Uterus (tissue), 2 donors: ENCODE measurements around the gene RABL2B.

ENCODE experiments used
- POLR2A ChIP-seq, 2 donors: fragments of 450-650 bp; IDR thresholded peaks; one replicate each; pipeline ENCODE4 v1.6.1; 2016; ENCODE audit warnings: antibody characterized with exemption in 2 of 2, mild to moderate bottlenecking in 1 of 2, moderate library complexity in 1 of 2
- TF ChIP-seq, protein P1 (sequence below), 4 experiments: fragments of 200-600 bp in 2 of 4; fragments of 450-650 bp in 2 of 4; sonication (generic) in 2 of 4; IDR thresholded peaks; one replicate each; pipeline ENCODE4 v1.5.1; 2016 to 2019; ENCODE audit warnings: antibody characterized with exemption in 4 of 4, mild to moderate bottlenecking in 2 of 4, moderate library complexity in 1 of 4

DNA sequence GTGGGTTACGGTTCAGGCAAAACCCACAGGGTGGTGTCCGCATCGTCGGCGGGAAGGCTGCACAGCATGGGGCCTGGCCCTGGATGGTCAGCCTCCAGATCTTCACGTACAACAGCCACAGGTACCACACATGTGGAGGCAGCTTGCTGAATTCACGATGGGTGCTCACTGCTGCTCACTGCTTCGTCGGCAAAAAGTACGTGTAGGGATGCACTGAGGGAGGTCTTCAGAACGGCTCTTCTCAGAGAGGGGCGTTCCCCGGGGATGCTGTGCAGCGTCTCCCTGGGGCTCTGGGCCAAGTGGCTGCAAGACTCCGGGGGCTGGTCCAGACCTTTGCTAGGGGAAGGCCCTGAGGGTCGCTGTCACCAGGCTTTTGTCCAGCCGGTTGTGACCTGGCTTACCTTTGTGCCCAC is 44.2 kb downstream of the RABL2B start:
- TF ChIP-seq, protein P1, sequence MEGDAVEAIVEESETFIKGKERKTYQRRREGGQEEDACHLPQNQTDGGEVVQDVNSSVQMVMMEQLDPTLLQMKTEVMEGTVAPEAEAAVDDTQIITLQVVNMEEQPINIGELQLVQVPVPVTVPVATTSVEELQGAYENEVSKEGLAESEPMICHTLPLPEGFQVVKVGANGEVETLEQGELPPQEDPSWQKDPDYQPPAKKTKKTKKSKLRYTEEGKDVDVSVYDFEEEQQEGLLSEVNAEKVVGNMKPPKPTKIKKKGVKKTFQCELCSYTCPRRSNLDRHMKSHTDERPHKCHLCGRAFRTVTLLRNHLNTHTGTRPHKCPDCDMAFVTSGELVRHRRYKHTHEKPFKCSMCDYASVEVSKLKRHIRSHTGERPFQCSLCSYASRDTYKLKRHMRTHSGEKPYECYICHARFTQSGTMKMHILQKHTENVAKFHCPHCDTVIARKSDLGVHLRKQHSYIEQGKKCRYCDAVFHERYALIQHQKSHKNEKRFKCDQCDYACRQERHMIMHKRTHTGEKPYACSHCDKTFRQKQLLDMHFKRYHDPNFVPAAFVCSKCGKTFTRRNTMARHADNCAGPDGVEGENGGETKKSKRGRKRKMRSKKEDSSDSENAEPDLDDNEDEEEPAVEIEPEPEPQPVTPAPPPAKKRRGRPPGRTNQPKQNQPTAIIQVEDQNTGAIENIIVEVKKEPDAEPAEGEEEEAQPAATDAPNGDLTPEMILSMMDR (IDR thresholded peaks at IDR 0.05): no peak
- no peak for TF ChIP-seq POLR2A (IDR thresholded peaks at IDR 0.05)
